ENCODE measurements around the gene SP8. TPM values are rescaled to one million over a fixed set of nuclear protein-coding genes. Genes with fewer than 3 reads are reported as not detected.

The SP8 gene
- total and polyA plus RNA-seq, 9 of the 15 experiments (the other 6 are each of a cell fraction or from before 2014, with no cell fraction given), result 0.04 to 1.2 (median 0.19) TPM

GRCh38 chr7:20744954-20745446 is 41.7 kb downstream of the SP8 start (continued):
- TF ChIP-seq CBX8 (IDR thresholded peaks at IDR 0.05; ENCODE audit: borderline replicate concordance, extremely low read depth, low read depth, low read length, poor library complexity, severe bottlenecking) (no peak), CTCF (IDR thresholded peaks at IDR 0.05 in 2 of 3, conservative IDR thresholded peaks at IDR 0.05 in 1 of 3; ENCODE audit: insufficient read depth in 2 of 3, low read depth in 1 of 3, low read length in 3 of 3) (peak in 2 of 3 experiments; percentile 21 to 33; a peak in 2 of 6 replicates), MEIS2 (IDR thresholded peaks at IDR 0.05; ENCODE audit: partially characterized antibody) (peak; percentile 86), ZNF436 (CRISPR knock-in tag; IDR thresholded peaks at IDR 0.05) (no peak)

GRCh38 chr7:20742913-20743312 is 43.8 kb downstream of the SP8 start:
- H3K27ac ChIP-seq (ENCODE audit: extremely low read depth, low read depth, low read length), result no peak overlapping the region
- no peak overlapping the region for H2AFZ ChIP-seq (ENCODE audit: low read depth, low read length)
- ATAC-seq, result no peak
- no peaks in the 10 kb centered on the region for H3K36me3 ChIP-seq (ENCODE audit: control insufficient read depth, insufficient read depth, low read length)
- ChIA-PET POLR2A (no interaction called here), CTCF (ENCODE audit: low intra/inter-chr PET ratio) (no interaction called here)
- no peak for FAIRE-seq
- peaks cover 2 to 6% of the 10 kb centered on the region in 2 experiments; a peak in 3 of 5 replicates for H3K27me3 ChIP-seq (ENCODE audit: control insufficient read depth in 2 of 2, insufficient read depth in 2 of 2, low read length in 2 of 2)
- no peak for DNase-seq (ENCODE audit: extremely low read depth in 1 of 4, low spot score in 3 of 4)
- no peak overlapping the region for H3K4me3 ChIP-seq
- H3K4me2 ChIP-seq (ENCODE audit: insufficient read depth, low read length), result no peak overlapping the region
- no peaks in the 10 kb centered on the region for H4K20me1 ChIP-seq (replicated peaks; ENCODE audit: control insufficient read depth, insufficient read depth, low read length)
- intact Hi-C loops (cut with micrococcal nuclease), result no loop called here
- H3K4me1 ChIP-seq (replicated peaks in 1 of 2; ENCODE audit: control insufficient read depth in 2 of 2, insufficient read depth in 2 of 2, low read length in 2 of 2), result no peaks in the 10 kb centered on the region
- BruUV-seq (replicated peaks), result no TSS peak
- no peak for TF ChIP-seq E2F3 (CRISPR knock-in tag; IDR thresholded peaks at IDR 0.05)
- no peak for TF ChIP-seq NKRF (IDR thresholded peaks at IDR 0.05; ENCODE audit: borderline replicate concordance)
- TF ChIP-seq HLTF (IDR thresholded peaks at IDR 0.05), result no peak
- no peaks in the 10 kb centered on the region for H3K9me3 ChIP-seq (replicated peaks; ENCODE audit: control insufficient read depth, insufficient read depth, low read depth, low read length)
- in situ Hi-C loops (cut with MboI), result no loop called here
- WGBS (ENCODE audit: insufficient coverage, low coverage, missing lambda C conversion rate), result 0% methylated on average over 5 of the region's 5 CpGs
- no peaks in the 10 kb centered on the region for H3K79me2 ChIP-seq (ENCODE audit: control insufficient read depth, insufficient read depth, low read length)
- no peaks in the 10 kb centered on the region for H3K9me1 ChIP-seq (ENCODE audit: control insufficient read depth, insufficient read depth, low read length)
- H3K9ac ChIP-seq (ENCODE audit: insufficient read depth in 1 of 2, low read depth in 2 of 2, low read length in 2 of 2), result no peak overlapping the region
